Ovary (tissue), 9 donors: ENCODE data around the gene TMEM88. TPM values are rescaled to one million over a fixed set of nuclear protein-coding genes. Genes with fewer than 3 reads are reported as not detected.
A peak's percentile ranks its signal among the peaks of the same experiment; 100 is the strongest.

ENCODE experiments used
- DNase-seq, 5 donors: peaks; one replicate each; pipeline ENCODE4 v3.0.0-alpha.2; 2019 to 2020
- H3K27ac ChIP-seq, 2 donors: fragments of 200-600 bp; one replicate each; pipeline versions ENCODE4 v1.5.1 to v1.8.0; 2019 to 2022
- H3K27me3 ChIP-seq: fragments of 200-600 bp; one replicate; pipeline ENCODE4 v1.8.0; 2022
- H3K36me3 ChIP-seq: fragments of 200-600 bp; sonication (generic); one replicate; pipeline ENCODE4 v1.5.1; 2019
- H3K4me1 ChIP-seq: one replicate; pipeline ENCODE4 v1.8.1; 2013; ENCODE audit warnings: mild to moderate bottlenecking, moderate library complexity; ENCODE audit not compliant: insufficient read depth
- H3K4me3 ChIP-seq: fragments of 200-600 bp; sonication (generic); one replicate; pipeline ENCODE4 v1.5.1; 2017
- H3K9me3 ChIP-seq, 2 donors: fragments of 200-600 bp in 1 of 2; sonication (generic) in 1 of 2; one replicate each; pipeline versions ENCODE4 v1.5.1 to v1.8.1; 2013 to 2019; ENCODE audit warnings: mild to moderate bottlenecking in 1 of 2, moderate library complexity in 1 of 2
- CTCF ChIP-seq, 3 donors: fragments of 450-650 bp in 2 of 3; fragments of 200-600 bp in 1 of 3; IDR thresholded peaks; one replicate each; pipeline versions ENCODE4 v1.5.1 to v1.8.0; 2016 to 2022; ENCODE audit warnings: antibody characterized with exemption in 3 of 3, mild to moderate bottlenecking in 1 of 3
- EP300 ChIP-seq: sonication (generic); formaldehyde crosslinking; IDR thresholded peaks from one replicate; pipeline ENCODE4 v1.6.1; 2017; ENCODE audit warnings: antibody characterized with exemption
- POLR2A ChIP-seq: fragments of 450-650 bp; IDR thresholded peaks from one replicate; pipeline ENCODE4 v1.6.1; 2017; ENCODE audit warnings: antibody characterized with exemption, mild to moderate bottlenecking, moderate library complexity
- WGBS, 3 donors: extraction: QIAGEN DNeasy Blood & Tissue Kit in 1 of 3; methylation state at CpG; one replicate each; pipeline versions ENCODE4 v1.1.5 to v1.1.7; 2013 to 2017; 5-methylcytosine and 5-hydroxymethylcytosine counted together
- intact Hi-C, 4 donors: fragments of 100-400 bp; cut with DNase I; formaldehyde crosslinking; loops; one replicate each; pipeline versions ENCODE4 v1.11.0 to v1.15.1; 2022 to 2023
- polyA plus RNA-seq, 2 donors: library from polyadenylated mRNA; stranded (reverse); fragments of 200-250 nt in 1 of 2; fragments of 350-450 nt in 1 of 2; fragmentation: Illumina TruSeq in 1 of 2; extraction: RNeasy Lipid Tissue Mini Kit (QIAGEN cat#74804) in 1 of 2; gene quantifications; one replicate each; pipeline ENCODE4 v1.2.3, GENCODE V29; 2013 to 2014
- total RNA-seq, 7 donors: library from RNA; depleted of rRNA in 2 of 7; stranded (reverse); fragments of >200 nt in 2 of 7; fragmentation: NEBNext Ultra II Directional in 3 of 7; extraction: Animal tissue kit (Norgen Biotek cat#: 25700) in 3 of 7; gene quantifications; one replicate each; pipeline versions ENCODE4 v1.1.0 to v1.2.4, GENCODE V29; 2016 to 2023
- donor health status: DM: no; HTN: no; CAD: no; lungs with moderate emphysema.
- donor health status: DM: no; HTN: no; CAD: no.
- donor health status: Bipolar disorder and iron deficiency.
- donor health status: DM: yes; HTN: yes; CAD: no.
- donor health status: DM: no; HTN: no; CAD: no.
- donor health status: DM: yes; HTN: yes; CAD: no.

TMEM88 gene
- total and polyA plus RNA-seq, 9 donors = 2.1 to 17.8 (median 8.2) TPM

GRCh38 chr17:7897090-7897489 lies 42.2 kb downstream of the TMEM88 start:
- no peak for DNase-seq
- intact Hi-C loops = loop anchor here in 2 of 4 donors (2.0 to 5.0 kb wide), 2 partner anchors 35 to 70 kb away; no protein-coding TSS in a partner anchor
- TF ChIP-seq CTCF (IDR thresholded peaks at IDR 0.05) = no peak
- TF ChIP-seq EP300 = no peak
- no peak for TF ChIP-seq POLR2A
- Histone ChIP-seq H3K27ac (no peak overlapping the region), H3K36me3 (no peaks in the 10 kb centered on the region), H3K4me1 (no peaks in the 10 kb centered on the region), H3K27me3 (no peaks in the 10 kb centered on the region), H3K9me3 (no peaks in the 10 kb centered on the region), H3K4me3 (no peak overlapping the region)
- WGBS, 3 donors = 81 to 82% (median 81%) methylated on average over 13 of the region's 13 CpGs

- H3K27me3 ChIP-seq = no peaks in the 10 kb centered on the region
- H3K4me3 ChIP-seq = no peak overlapping the region
- intact Hi-C loops = loop anchor here in 2 of 4 donors (2.0 to 5.0 kb wide), 2 partner anchors 35 to 71 kb away; no protein-coding TSS in a partner anchor
- WGBS, 3 donors = 26 to 30% (median 29%) methylated on average over 6 of the region's 6 CpGs
- no peak overlapping the region for H3K27ac ChIP-seq
- TF ChIP-seq EP300 (no peak), CTCF (IDR thresholded peaks at IDR 0.05) (peak in 1 of 3 donors; percentile 28)
- no peaks in the 10 kb centered on the region for H3K36me3 ChIP-seq
- H3K4me1 ChIP-seq = no peaks in the 10 kb centered on the region
- H3K9me3 ChIP-seq = no peaks in the 10 kb centered on the region
- no peak for DNase-seq
Measured at GRCh38 chr17:7897773-7898172, 42.9 kb downstream of the TMEM88 start.

GRCh38 chr17:7903154-7904103 lies 48.6 kb downstream of the TMEM88 start:
- WGBS, 3 donors = 72 to 74% (median 73%) methylated on average over 22 of the region's 22 CpGs
- DNase-seq = peak in 1 of 5 donors; percentile 29
- no peaks in the 10 kb centered on the region for H3K36me3 ChIP-seq

More at GRCh38 chr17:7903154-7904103, 48.6 kb downstream of the TMEM88 start:
- no peak overlapping the region for H3K4me3 ChIP-seq
- TF ChIP-seq CTCF (IDR thresholded peaks at IDR 0.05) (no peak), POLR2A (no peak), EP300 (no peak)
- no peak overlapping the region for H3K27ac ChIP-seq
- intact Hi-C loops = no loop called here
- H3K4me1 ChIP-seq = no peaks in the 10 kb centered on the region
- H3K9me3 ChIP-seq = no peaks in the 10 kb centered on the region
- no peaks in the 10 kb centered on the region for H3K27me3 ChIP-seq

Other genes with a start within 250 kb of the TMEM88 start
- 10 to 100 TPM; 13.8 to 32.3 (median 24.2) TPM for gene FXR2, start 240.2 kb upstream of the TMEM88 start, total RNA-seq
- 10 to 100 TPM; 26.6 to 36.1 TPM for gene FXR2, start 240.2 kb upstream of the TMEM88 start, polyA plus RNA-seq
- 100 to 1,000 TPM in 6 of 7 donors, 10 to 100 TPM in 1; 89.5 to 195 (median 145) TPM for gene SAT2, start 227.2 kb upstream of the TMEM88 start, total RNA-seq
- 100 to 1,000 TPM; 133 to 235 TPM for gene SAT2, start 227.2 kb upstream of the TMEM88 start, polyA plus RNA-seq
- gene SHBG, start 224.9 kb upstream of the TMEM88 start, total RNA-seq = 1 to 10 TPM in 4 of 7 donors, under 1 TPM in 3; 0.69 to 1.3 (median 1.1) TPM
- gene SHBG, start 224.9 kb upstream of the TMEM88 start, polyA plus RNA-seq = under 1 TPM; 0.63 to 0.67 TPM
- 10 to 100 TPM in 5 of 7 donors, 1 to 10 TPM in 2; 3.6 to 74.5 (median 34.1) TPM for gene ATP1B2, start 204.1 kb upstream of the TMEM88 start, total RNA-seq
- gene ATP1B2, start 204.1 kb upstream of the TMEM88 start, polyA plus RNA-seq = 10 to 100 TPM; 15.3 to 35.1 TPM
- 100 to 1,000 TPM in 1 of 7 donors, 10 to 100 TPM in 6; 16.3 to 124 (median 73.5) TPM for gene TP53, start 167.6 kb upstream of the TMEM88 start, total RNA-seq
- gene TP53, start 167.6 kb upstream of the TMEM88 start, polyA plus RNA-seq = 10 to 100 TPM; 29.7 to 43.7 TPM
- 10 to 100 TPM in 1 of 7 donors, 1 to 10 TPM in 6; 1.1 to 10.1 (median 6.9) TPM for gene WRAP53, start 166.6 kb upstream of the TMEM88 start, total RNA-seq
- gene WRAP53, start 166.6 kb upstream of the TMEM88 start, polyA plus RNA-seq = 1 to 10 TPM; 4.3 to 6.1 TPM
- gene EFNB3, start 149.9 kb upstream of the TMEM88 start, total RNA-seq = 10 to 100 TPM in 1 of 7 donors, 1 to 10 TPM in 6; 1.6 to 11.7 (median 3.3) TPM
- 1 to 10 TPM; 5.1 to 5.9 TPM for gene EFNB3, start 149.9 kb upstream of the TMEM88 start, polyA plus RNA-seq
- 10 to 100 TPM in 1 of 7 donors, 1 to 10 TPM in 5, under 1 TPM in 1; 0.88 to 10.3 (median 2.7) TPM for gene DNAH2, start 137.3 kb upstream of the TMEM88 start, total RNA-seq
- gene DNAH2, start 137.3 kb upstream of the TMEM88 start, polyA plus RNA-seq = 1 to 10 TPM; 1.0 to 2.5 TPM
- gene KDM6B, start 20.8 kb upstream of the TMEM88 start, total RNA-seq = 10 to 100 TPM; 13.7 to 80.8 (median 71.9) TPM
- gene KDM6B, start 20.8 kb upstream of the TMEM88 start, polyA plus RNA-seq = 10 to 100 TPM in 1 of 2 donors, 1 to 10 TPM in 1; 9.1 to 36.9 TPM
- 10 to 100 TPM; 46.4 to 82.8 (median 54.6) TPM for gene NAA38, start 2.5 kb downstream of the TMEM88 start, total RNA-seq
- gene NAA38, start 2.5 kb downstream of the TMEM88 start, polyA plus RNA-seq = 10 to 100 TPM in 1 of 2 donors, 1 to 10 TPM in 1; 4.6 to 59.1 TPM
- 10 to 100 TPM in 6 of 7 donors, 1 to 10 TPM in 1; 7.0 to 18.8 (median 16.1) TPM for gene CYB5D1, start 2.9 kb downstream of the TMEM88 start, total RNA-seq
- gene CYB5D1, start 2.9 kb downstream of the TMEM88 start, polyA plus RNA-seq = 10 to 100 TPM; 10.8 to 22.2 TPM
- 100 to 1,000 TPM in 4 of 7 donors, 10 to 100 TPM in 3; 65.7 to 145 (median 114) TPM for gene CHD3, start 33.7 kb downstream of the TMEM88 start, total RNA-seq
- gene CHD3, start 33.7 kb downstream of the TMEM88 start, polyA plus RNA-seq = 100 to 1,000 TPM in 1 of 2 donors, 10 to 100 TPM in 1; 87.2 to 100 TPM
- 10 to 100 TPM in 1 of 7 donors, 1 to 10 TPM in 6; 2.7 to 16.5 (median 5.2) TPM for gene RNF227, start 61.2 kb downstream of the TMEM88 start, total RNA-seq
- gene RNF227, start 61.2 kb downstream of the TMEM88 start, polyA plus RNA-seq = 1 to 10 TPM; 4.3 to 8.6 TPM
- gene KCNAB3, start 74.8 kb downstream of the TMEM88 start, total RNA-seq = 1 to 10 TPM in 5 of 7 donors, under 1 TPM in 2; 0.48 to 5.9 (median 2.2) TPM
- gene KCNAB3, start 74.8 kb downstream of the TMEM88 start, polyA plus RNA-seq = 1 to 10 TPM; 1.9 to 3.9 TPM
- 10 to 100 TPM; 27.5 to 94.3 (median 74.0) TPM for gene TRAPPC1, start 76.9 kb downstream of the TMEM88 start, total RNA-seq
- 100 to 1,000 TPM in 1 of 2 donors, 10 to 100 TPM in 1; 77.5 to 238 TPM for gene TRAPPC1, start 76.9 kb downstream of the TMEM88 start, polyA plus RNA-seq
- 10 to 100 TPM; 15.0 to 27.3 (median 25.9) TPM for gene CNTROB, start 77.1 kb downstream of the TMEM88 start, total RNA-seq
- gene CNTROB, start 77.1 kb downstream of the TMEM88 start, polyA plus RNA-seq = 10 to 100 TPM; 24.3 to 25.3 TPM
- gene GUCY2D, start 147.5 kb downstream of the TMEM88 start, total RNA-seq = under 1 TPM in 2 of 7 donors, not detected in 5; 0.05 to 0.42 TPM
- gene GUCY2D, start 147.5 kb downstream of the TMEM88 start, polyA plus RNA-seq = under 1 TPM in 1 of 2 donors, not detected in 1; 0.10 TPM
- 10 to 100 TPM in 1 of 7 donors, 1 to 10 TPM in 1, under 1 TPM in 4, not detected in 1; 0.23 to 14.9 (median 0.78) TPM for gene ALOX15B, start 184.0 kb downstream of the TMEM88 start, total RNA-seq
- under 1 TPM; 0.25 to 0.88 TPM for gene ALOX15B, start 184.0 kb downstream of the TMEM88 start, polyA plus RNA-seq
- under 1 TPM in 1 of 7 donors, not detected in 6; 0.70 TPM for gene ALOX12B, start 232.7 kb downstream of the TMEM88 start, total RNA-seq
- gene ALOX12B, start 232.7 kb downstream of the TMEM88 start, polyA plus RNA-seq = not detected